Calu3 (cell line): ENCODE results near the gene ATP5F1C. TPM values are rescaled to one million over a fixed set of nuclear protein-coding genes. Genes with fewer than 3 reads are reported as not detected.

Experiments used
- BruUV-seq: library from RNA; stranded (reverse); fragments of 400-500 nt; replicated peaks from 2 replicates; lab custom pipeline; 2021; lab: Mats Ljungman, UMichigan
- CTCF ChIA-PET: fragments of 300-600 bp; sonication (Branson Sonifier 250); formaldehyde crosslinking; loops from one replicate; lab custom pipeline; 2022; ENCODE audit warnings: antibody characterized with exemption; lab: Charles Lee
- DNase-seq: peaks from one replicate; pipeline ENCODE4 v3.0.0; 2022
- H3K27ac Mint-ChIP-seq: one replicate; pipeline ENCODE4 v1.8.0; 2022; ENCODE audit warnings: mixed read lengths; ENCODE audit not compliant: unreplicated experiment
- H3K27me3 Mint-ChIP-seq: one replicate; pipeline ENCODE4 v1.8.0; 2022; ENCODE audit warnings: mixed read lengths; ENCODE audit not compliant: unreplicated experiment
- H3K36me3 Mint-ChIP-seq: one replicate; pipeline ENCODE4 v1.8.0; 2022; ENCODE audit warnings: mild to moderate bottlenecking, moderate library complexity, mixed read lengths; ENCODE audit not compliant: insufficient read depth, unreplicated experiment
- H3K4me1 Mint-ChIP-seq: one replicate; pipeline ENCODE4 v1.8.0; 2022; ENCODE audit warnings: mild to moderate bottlenecking, low read depth, mixed read lengths; ENCODE audit not compliant: unreplicated experiment
- H3K4me3 Mint-ChIP-seq: one replicate; pipeline ENCODE4 v1.8.0; 2022; ENCODE audit warnings: mild to moderate bottlenecking, low read depth, moderate library complexity, mixed read lengths; ENCODE audit not compliant: unreplicated experiment
- H3K9me3 Mint-ChIP-seq: one replicate; pipeline ENCODE4 v1.8.0; 2022; ENCODE audit warnings: low read depth, mixed read lengths; ENCODE audit not compliant: unreplicated experiment
- intact Hi-C: fragments of 100-400 bp; cut with micrococcal nuclease; formaldehyde crosslinking; loops from one replicate; pipeline ENCODE4 v1.10.0; 2022; ENCODE audit not compliant: unreplicated experiment
- total RNA-seq: library from RNA; stranded (reverse); gene quantifications from 2 replicates; pipeline ENCODE4 v1.2.3, GENCODE V29; 2022
- TF ChIP-seq, protein P1 (sequence below): fragments of 200-600 bp; IDR thresholded peaks from one replicate; pipeline ENCODE4 v1.8.0; 2022; ENCODE audit warnings: antibody characterized with exemption; ENCODE audit not compliant: unreplicated experiment

The ATP5F1C gene
- total RNA-seq, 1 experiment from 2014 or later, result 373 TPM

DNA sequence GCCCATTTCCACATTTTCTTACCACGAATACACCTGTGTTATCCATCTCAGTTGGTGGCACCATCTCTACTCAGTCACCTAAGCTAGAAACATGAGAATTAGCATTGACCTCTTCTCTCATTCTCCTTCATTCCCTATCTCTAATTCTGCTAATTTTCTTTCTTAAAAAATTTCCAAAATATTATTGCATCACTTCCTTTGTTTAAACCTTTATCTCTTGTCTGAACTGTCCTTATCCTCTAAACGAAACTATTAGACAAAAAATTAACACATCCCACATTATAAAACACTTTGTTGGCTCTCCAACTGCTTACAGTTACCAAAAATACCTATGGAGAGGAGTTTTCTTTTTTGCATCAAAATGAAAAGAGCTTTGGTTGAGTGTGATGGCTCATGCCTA is 48.6 kb downstream of the ATP5F1C start:
- no peaks in the 10 kb centered on the region for H3K27me3 Mint-ChIP-seq
- no peak overlapping the region for H3K4me3 Mint-ChIP-seq
- no peaks in the 10 kb centered on the region for H3K9me3 Mint-ChIP-seq
- no peak overlapping the region for H3K27ac Mint-ChIP-seq
- TF ChIP-seq, protein P1, sequence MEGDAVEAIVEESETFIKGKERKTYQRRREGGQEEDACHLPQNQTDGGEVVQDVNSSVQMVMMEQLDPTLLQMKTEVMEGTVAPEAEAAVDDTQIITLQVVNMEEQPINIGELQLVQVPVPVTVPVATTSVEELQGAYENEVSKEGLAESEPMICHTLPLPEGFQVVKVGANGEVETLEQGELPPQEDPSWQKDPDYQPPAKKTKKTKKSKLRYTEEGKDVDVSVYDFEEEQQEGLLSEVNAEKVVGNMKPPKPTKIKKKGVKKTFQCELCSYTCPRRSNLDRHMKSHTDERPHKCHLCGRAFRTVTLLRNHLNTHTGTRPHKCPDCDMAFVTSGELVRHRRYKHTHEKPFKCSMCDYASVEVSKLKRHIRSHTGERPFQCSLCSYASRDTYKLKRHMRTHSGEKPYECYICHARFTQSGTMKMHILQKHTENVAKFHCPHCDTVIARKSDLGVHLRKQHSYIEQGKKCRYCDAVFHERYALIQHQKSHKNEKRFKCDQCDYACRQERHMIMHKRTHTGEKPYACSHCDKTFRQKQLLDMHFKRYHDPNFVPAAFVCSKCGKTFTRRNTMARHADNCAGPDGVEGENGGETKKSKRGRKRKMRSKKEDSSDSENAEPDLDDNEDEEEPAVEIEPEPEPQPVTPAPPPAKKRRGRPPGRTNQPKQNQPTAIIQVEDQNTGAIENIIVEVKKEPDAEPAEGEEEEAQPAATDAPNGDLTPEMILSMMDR, result no peak
- intact Hi-C loops, result no loop called here
- no peaks in the 10 kb centered on the region for H3K36me3 Mint-ChIP-seq
- no TSS peak for BruUV-seq
- no peaks in the 10 kb centered on the region for H3K4me1 Mint-ChIP-seq
- CTCF ChIA-PET, result no interaction called here
- no peak for DNase-seq

DNA sequence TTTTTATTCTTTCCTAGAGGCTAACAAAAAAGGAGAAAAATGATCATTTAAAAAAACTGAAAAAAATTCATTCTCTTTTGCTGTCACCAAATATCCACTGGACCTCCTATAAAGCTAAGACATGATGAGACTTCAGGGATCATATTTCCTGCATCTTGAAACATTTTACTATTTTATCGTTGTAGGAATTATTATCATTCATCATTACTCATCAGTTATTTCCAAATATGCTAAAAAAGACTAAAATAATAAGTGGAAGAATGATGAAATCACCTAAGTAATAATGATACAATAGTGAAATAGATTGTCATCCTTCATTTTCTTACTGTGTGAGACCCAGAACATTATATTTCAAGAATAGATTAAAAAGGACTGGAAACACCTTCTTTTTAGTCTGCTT is 58.6 kb downstream of the ATP5F1C start:
- Mint-ChIP-seq H3K4me3 (no peak overlapping the region), H3K27ac (no peak overlapping the region), H3K9me3 (no peaks in the 10 kb centered on the region), H3K36me3 (no peaks in the 10 kb centered on the region), H3K4me1 (peaks cover 7% of the 10 kb centered on the region), H3K27me3 (no peaks in the 10 kb centered on the region)
- CTCF ChIA-PET, result no interaction called here
- TF ChIP-seq, protein P1, result no peak
- BruUV-seq, result no TSS peak
- intact Hi-C loops, result no loop called here
- DNase-seq, result no peak

DNA sequence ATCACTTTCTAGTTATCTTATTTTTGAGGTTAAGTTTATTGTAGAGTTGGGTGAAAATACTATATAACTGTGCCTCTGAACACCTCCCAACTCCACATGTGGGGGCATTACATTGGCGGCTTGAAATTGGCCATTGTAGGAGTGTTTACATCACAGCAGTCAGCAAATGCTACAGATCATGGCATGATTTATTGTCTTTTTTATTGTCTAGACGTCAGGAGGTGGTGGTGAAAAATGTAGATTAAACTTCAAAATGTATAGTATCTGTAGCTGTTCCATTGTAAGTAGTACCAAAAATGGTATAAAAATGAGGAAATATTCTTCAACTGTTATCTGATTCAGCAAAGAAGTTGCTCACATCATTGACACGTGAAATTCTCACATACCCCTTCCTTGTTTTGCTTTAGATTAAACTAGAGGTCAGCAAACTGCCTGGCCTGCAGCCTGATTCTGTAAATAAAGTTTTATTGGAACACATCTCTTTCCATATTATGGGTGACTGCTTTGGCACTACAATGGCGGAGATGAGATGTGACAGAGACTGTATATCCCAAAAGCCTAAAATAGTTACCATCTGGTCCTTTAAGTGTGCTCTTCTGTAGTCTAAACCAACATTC is 65.4 kb downstream of the ATP5F1C start:
- peaks cover 12% of the 10 kb centered on the region for H3K36me3 Mint-ChIP-seq
- H3K27me3 Mint-ChIP-seq, result no peaks in the 10 kb centered on the region
- BruUV-seq, result no TSS peak
- no peak for DNase-seq
- intact Hi-C loops, result loop anchor here (10.0 kb wide), 1 partner anchor 329 kb away; no protein-coding TSS in a partner anchor
- peaks cover 65% of the 10 kb centered on the region for H3K4me1 Mint-ChIP-seq
- H3K27ac Mint-ChIP-seq, result peak overlapping the region; percentile 64
- no peaks in the 10 kb centered on the region for H3K9me3 Mint-ChIP-seq
- TF ChIP-seq, protein P1, result no peak
- H3K4me3 Mint-ChIP-seq, result peak overlapping the region; percentile 29
- CTCF ChIA-PET, result no interaction called here

DNA sequence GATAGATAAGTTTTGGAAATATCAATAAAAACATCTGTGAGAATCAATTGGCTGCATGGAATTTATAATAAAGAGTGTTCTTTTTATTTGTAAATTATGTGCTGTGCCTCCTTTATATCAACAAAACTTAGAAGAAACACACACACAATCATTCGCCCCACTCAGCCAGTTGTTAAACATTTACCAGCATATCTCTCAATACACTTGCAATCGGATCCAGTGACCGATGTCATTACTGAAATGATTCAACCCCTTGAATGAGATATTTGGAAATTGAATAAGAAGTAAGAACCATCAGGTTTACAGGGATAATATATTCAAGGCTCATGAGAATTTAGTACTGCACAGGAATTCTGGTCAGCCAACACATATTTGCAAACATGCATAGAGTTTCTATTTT is 65.9 kb downstream of the ATP5F1C start:
- no peaks in the 10 kb centered on the region for H3K9me3 Mint-ChIP-seq
- BruUV-seq, result no TSS peak
- TF ChIP-seq, protein P1, result no peak
- peak overlapping the region; percentile 29 for H3K4me3 Mint-ChIP-seq
- intact Hi-C loops, result loop anchor here (10.0 kb wide), 1 partner anchor 329 kb away; no protein-coding TSS in a partner anchor
- no peaks in the 10 kb centered on the region for H3K27me3 Mint-ChIP-seq
- CTCF ChIA-PET, result interaction anchor here (0.6 kb wide), 1 partner anchor 383 kb away, joined by 4 read pairs; no protein-coding TSS in a partner anchor
- peaks cover 12% of the 10 kb centered on the region for H3K36me3 Mint-ChIP-seq
- H3K27ac Mint-ChIP-seq, result peak overlapping the region; percentile 87
- peaks cover 69% of the 10 kb centered on the region for H3K4me1 Mint-ChIP-seq
- peak; percentile 29 for DNase-seq
